ENCODE data around the gene MAP2K2.

- no peak for TF ChIP-seq CTCF (IDR thresholded peaks at IDR 0.05)
- TF ChIP-seq POLR2AphosphoS5 (IDR thresholded peaks at IDR 0.05; ENCODE audit: low read depth, low read length): no peak
- TF ChIP-seq SIN3A (IDR thresholded peaks at IDR 0.05; ENCODE audit: borderline replicate concordance, insufficient read depth, low read depth, low read length): no peak
- TF ChIP-seq, protein P1, sequence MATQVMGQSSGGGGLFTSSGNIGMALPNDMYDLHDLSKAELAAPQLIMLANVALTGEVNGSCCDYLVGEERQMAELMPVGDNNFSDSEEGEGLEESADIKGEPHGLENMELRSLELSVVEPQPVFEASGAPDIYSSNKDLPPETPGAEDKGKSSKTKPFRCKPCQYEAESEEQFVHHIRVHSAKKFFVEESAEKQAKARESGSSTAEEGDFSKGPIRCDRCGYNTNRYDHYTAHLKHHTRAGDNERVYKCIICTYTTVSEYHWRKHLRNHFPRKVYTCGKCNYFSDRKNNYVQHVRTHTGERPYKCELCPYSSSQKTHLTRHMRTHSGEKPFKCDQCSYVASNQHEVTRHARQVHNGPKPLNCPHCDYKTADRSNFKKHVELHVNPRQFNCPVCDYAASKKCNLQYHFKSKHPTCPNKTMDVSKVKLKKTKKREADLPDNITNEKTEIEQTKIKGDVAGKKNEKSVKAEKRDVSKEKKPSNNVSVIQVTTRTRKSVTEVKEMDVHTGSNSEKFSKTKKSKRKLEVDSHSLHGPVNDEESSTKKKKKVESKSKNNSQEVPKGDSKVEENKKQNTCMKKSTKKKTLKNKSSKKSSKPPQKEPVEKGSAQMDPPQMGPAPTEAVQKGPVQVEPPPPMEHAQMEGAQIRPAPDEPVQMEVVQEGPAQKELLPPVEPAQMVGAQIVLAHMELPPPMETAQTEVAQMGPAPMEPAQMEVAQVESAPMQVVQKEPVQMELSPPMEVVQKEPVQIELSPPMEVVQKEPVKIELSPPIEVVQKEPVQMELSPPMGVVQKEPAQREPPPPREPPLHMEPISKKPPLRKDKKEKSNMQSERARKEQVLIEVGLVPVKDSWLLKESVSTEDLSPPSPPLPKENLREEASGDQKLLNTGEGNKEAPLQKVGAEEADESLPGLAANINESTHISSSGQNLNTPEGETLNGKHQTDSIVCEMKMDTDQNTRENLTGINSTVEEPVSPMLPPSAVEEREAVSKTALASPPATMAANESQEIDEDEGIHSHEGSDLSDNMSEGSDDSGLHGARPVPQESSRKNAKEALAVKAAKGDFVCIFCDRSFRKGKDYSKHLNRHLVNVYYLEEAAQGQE (IDR thresholded peaks at IDR 0.05; ENCODE audit: insufficient read depth in 1 of 2, low read depth in 2 of 2, low read length in 1 of 2): no peak
Observed at GRCh38 chr19:4066176-4066606, 57.7 kb downstream of the MAP2K2 start.
